Measurements from ENCODE around the gene C6orf120.

Gene C6orf120

DNA sequence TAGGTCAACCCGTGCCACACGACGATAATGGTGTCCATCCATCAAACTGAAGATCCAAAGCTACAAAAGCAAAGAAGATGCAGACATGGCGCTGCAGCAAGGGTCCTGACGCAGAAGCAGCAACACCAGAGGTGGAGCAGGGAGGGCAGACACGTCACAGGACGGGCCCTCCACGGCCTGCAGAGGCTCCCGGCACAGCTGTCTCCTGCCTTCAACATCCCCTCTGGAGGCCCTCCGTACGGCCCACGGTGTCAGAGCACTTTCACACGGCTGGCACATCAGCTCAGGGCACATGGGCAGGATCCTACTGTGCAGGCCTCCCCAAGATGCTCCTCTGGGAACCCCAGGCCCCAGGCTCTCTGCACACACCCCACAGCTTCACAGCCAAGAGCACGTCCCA lies 37.7 kb upstream of the C6orf120 start:
- Histone ChIP-seq H3K4me3 (ENCODE audit: low read depth in 1 of 2, low read length in 2 of 2) (no peak overlapping the region), H3K9ac (ENCODE audit: low read length) (no peak overlapping the region), H3K27ac (ENCODE audit: low read depth, low read length) (no peak overlapping the region), H3K9me3 (ENCODE audit: low read length) (no peaks in the 10 kb centered on the region), H3K4me1 (ENCODE audit: insufficient read depth, low read length) (no peaks in the 10 kb centered on the region), H3K27me3 (ENCODE audit: control insufficient read depth in 1 of 2, insufficient read depth in 2 of 2, low read length in 2 of 2) (no peaks in the 10 kb centered on the region), H3K36me3 (ENCODE audit: insufficient read depth, low read length) (peaks cover 41% of the 10 kb centered on the region)

DNA sequence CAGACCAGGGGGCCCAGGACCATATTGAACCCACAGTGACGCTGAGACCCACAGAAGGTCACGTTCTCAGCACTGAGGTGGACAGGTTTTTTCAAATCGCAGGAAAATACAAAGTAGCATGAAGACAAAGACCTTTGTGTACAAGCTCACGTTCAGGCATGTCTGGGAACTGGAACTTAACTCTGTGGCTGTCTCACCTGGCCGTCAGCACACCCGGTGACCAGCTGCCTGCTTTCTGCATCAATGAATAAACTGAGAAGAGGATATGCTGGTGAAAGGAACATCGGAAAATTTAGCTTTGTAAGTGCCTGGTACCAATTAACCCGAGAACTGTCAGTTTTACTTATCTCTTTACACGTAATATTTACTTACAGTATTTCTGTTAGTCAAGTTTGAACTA lies 36.6 kb upstream of the C6orf120 start:
- Histone ChIP-seq H3K9me3 (ENCODE audit: low read length) (no peaks in the 10 kb centered on the region), H3K36me3 (ENCODE audit: insufficient read depth, low read length) (peaks cover 41% of the 10 kb centered on the region), H3K9ac (ENCODE audit: low read length) (no peak overlapping the region), H3K27ac (ENCODE audit: low read depth, low read length) (no peak overlapping the region), H3K4me1 (ENCODE audit: insufficient read depth, low read length) (no peaks in the 10 kb centered on the region), H3K27me3 (ENCODE audit: control insufficient read depth in 1 of 2, insufficient read depth in 2 of 2, low read length in 2 of 2) (no peaks in the 10 kb centered on the region), H3K4me3 (ENCODE audit: low read depth in 1 of 2, low read length in 2 of 2) (no peak overlapping the region)

DNA sequence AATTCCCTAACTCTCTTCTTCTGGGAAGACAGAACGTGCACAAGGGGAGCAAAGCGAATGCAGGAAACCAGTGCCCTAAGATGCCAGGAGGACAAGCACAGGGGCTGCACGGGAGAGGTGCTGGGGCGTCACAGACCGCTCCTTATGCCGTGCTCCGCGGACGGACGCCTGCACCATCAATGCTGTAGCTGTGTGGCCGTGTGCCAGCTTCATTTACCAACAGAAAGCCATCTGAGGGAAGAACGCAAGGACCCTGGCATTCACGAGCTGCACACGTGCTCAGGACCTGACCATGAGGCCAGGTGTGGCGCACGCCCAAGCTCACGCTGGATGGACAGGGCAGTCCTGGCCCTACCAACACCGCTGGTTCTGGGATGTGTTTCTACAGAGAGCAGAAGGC lies 35.5 kb upstream of the C6orf120 start:
- no peak overlapping the region for H3K9ac ChIP-seq (ENCODE audit: low read length)
- no peak overlapping the region for H3K27ac ChIP-seq (ENCODE audit: low read depth, low read length)
- no peaks in the 10 kb centered on the region for H3K27me3 ChIP-seq (ENCODE audit: control insufficient read depth in 1 of 2, insufficient read depth in 2 of 2, low read length in 2 of 2)
- H3K4me3 ChIP-seq (ENCODE audit: low read depth in 1 of 2, low read length in 2 of 2) = no peak overlapping the region
- H3K36me3 ChIP-seq (ENCODE audit: insufficient read depth, low read length) = peaks cover 38% of the 10 kb centered on the region
- no peaks in the 10 kb centered on the region for H3K4me1 ChIP-seq (ENCODE audit: insufficient read depth, low read length)
- no peaks in the 10 kb centered on the region for H3K9me3 ChIP-seq (ENCODE audit: low read length)

DNA sequence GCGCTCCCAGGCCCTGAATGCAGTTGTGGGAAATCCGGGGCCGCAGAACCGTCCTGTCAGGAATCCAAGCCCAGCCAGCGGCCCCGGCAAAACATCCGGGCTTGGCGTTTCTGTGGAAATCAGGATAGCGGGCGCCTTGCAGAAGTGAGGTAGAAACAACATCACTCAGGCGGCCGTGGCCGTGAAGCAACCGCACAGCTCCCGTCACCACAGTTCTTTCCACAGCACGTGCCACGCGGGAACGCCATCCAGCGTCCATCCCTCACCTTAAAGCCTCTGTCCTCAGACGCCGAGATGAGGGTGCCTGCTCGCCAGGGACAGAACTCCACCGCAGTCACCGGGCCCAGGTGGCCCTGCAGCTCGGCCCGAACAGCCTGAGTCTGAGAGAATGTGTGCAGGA lies 34.2 kb upstream of the C6orf120 start:
- Histone ChIP-seq H3K27me3 (ENCODE audit: control insufficient read depth in 1 of 2, insufficient read depth in 2 of 2, low read length in 2 of 2) (no peaks in the 10 kb centered on the region), H3K9me3 (ENCODE audit: low read length) (no peaks in the 10 kb centered on the region), H3K27ac (ENCODE audit: low read depth, low read length) (no peak overlapping the region), H3K4me3 (ENCODE audit: low read depth in 1 of 2, low read length in 2 of 2) (no peak overlapping the region), H3K4me1 (ENCODE audit: insufficient read depth, low read length) (no peaks in the 10 kb centered on the region), H3K9ac (ENCODE audit: low read length) (no peak overlapping the region), H3K36me3 (ENCODE audit: insufficient read depth, low read length) (peaks cover 34% of the 10 kb centered on the region)

DNA sequence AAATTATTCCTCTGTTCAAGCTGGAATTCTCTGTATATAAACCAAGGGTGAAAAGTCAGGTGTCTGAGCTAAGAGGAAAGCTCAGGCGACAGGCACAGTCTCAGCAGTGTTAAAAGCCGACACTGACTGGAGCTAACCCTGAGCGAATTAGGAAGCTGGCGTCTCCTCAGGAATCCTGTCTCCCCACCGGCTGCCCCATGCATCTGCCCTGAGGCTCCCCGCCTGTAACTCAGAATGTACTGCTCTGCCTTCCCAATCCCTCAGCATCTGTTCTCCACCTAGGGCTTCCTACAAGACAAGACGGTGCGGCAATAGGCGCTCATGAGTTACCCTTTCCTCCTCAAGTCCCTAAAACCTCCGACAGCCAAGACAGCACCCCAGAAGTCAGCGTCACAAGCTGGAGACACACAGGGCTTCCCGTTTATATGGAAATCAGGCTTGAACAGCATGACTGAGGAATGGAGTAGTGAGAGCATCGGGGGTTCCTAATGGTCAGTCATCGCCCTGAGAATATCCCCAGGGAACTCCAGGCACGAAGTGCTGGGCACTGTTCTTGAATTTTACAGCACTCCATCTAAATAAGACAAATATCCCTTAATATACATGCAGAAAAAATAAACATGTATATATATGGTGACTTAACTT lies 33.6 kb upstream of the C6orf120 start:
- no peaks in the 10 kb centered on the region for H3K27me3 ChIP-seq (ENCODE audit: control insufficient read depth in 1 of 2, insufficient read depth in 2 of 2, low read length in 2 of 2)
- no peaks in the 10 kb centered on the region for H3K9me3 ChIP-seq (ENCODE audit: low read length)
- no peaks in the 10 kb centered on the region for H3K4me1 ChIP-seq (ENCODE audit: insufficient read depth, low read length)
- no peak overlapping the region for H3K27ac ChIP-seq (ENCODE audit: low read depth, low read length)
- H3K36me3 ChIP-seq (ENCODE audit: insufficient read depth, low read length) = peaks cover 34% of the 10 kb centered on the region
- no peak overlapping the region for H3K9ac ChIP-seq (ENCODE audit: low read length)
- no peak overlapping the region for H3K4me3 ChIP-seq (ENCODE audit: low read depth in 1 of 2, low read length in 2 of 2)

DNA sequence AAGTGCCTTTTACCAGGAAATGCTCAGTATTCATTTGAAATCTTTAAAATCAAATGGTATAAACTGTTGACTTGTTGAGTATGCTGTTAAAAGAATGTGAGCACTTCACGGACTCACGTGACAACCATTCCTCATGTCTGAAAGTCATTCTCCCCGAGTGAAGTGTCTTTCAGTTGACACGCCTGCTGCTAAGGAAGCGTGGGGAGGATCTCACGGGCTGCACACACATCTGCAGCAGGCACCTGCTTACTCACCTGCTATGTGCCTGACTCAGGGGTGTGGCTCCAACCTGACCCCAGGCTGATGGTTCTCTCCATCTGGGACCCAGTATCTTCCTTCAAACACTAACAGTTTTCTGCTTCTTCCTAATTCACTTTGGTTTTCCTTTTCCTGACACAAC lies 32.8 kb upstream of the C6orf120 start:
- no peaks in the 10 kb centered on the region for H3K27me3 ChIP-seq (ENCODE audit: control insufficient read depth in 1 of 2, insufficient read depth in 2 of 2, low read length in 2 of 2)
- H3K36me3 ChIP-seq (ENCODE audit: insufficient read depth, low read length) = peaks cover 26% of the 10 kb centered on the region
- no peaks in the 10 kb centered on the region for H3K9me3 ChIP-seq (ENCODE audit: low read length)
- H3K9ac ChIP-seq (ENCODE audit: low read length) = no peak overlapping the region
- no peak overlapping the region for H3K27ac ChIP-seq (ENCODE audit: low read depth, low read length)
- no peak overlapping the region for H3K4me3 ChIP-seq (ENCODE audit: low read depth in 1 of 2, low read length in 2 of 2)
- H3K4me1 ChIP-seq (ENCODE audit: insufficient read depth, low read length) = no peaks in the 10 kb centered on the region

DNA sequence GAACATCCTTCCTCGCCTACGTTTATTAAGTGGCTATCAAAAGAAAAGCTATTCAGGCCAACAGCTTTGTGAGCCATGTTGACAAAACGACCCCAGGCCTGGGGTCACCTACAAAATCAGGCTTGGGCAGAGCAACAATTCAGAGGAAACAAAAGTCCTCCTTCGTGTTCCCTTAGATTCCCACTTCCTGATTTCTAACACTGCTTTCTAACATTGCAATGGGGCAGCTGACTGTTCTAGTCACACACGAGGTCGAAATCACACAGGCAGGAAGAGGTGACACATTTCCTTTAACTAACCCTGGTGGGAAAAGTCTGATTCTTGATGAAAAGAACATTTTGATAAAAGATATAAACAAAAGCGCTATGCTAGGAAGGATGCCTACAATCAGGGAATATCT lies 32.0 kb upstream of the C6orf120 start:
- no peaks in the 10 kb centered on the region for H3K9me3 ChIP-seq (ENCODE audit: low read length)
- H3K27ac ChIP-seq (ENCODE audit: low read depth, low read length) = no peak overlapping the region
- H3K27me3 ChIP-seq (ENCODE audit: control insufficient read depth in 1 of 2, insufficient read depth in 2 of 2, low read length in 2 of 2) = no peaks in the 10 kb centered on the region
- no peak overlapping the region for H3K4me3 ChIP-seq (ENCODE audit: low read depth in 1 of 2, low read length in 2 of 2)
- H3K9ac ChIP-seq (ENCODE audit: low read length) = no peak overlapping the region
- H3K4me1 ChIP-seq (ENCODE audit: insufficient read depth, low read length) = no peaks in the 10 kb centered on the region
- H3K36me3 ChIP-seq (ENCODE audit: insufficient read depth, low read length) = peaks cover 20% of the 10 kb centered on the region

DNA sequence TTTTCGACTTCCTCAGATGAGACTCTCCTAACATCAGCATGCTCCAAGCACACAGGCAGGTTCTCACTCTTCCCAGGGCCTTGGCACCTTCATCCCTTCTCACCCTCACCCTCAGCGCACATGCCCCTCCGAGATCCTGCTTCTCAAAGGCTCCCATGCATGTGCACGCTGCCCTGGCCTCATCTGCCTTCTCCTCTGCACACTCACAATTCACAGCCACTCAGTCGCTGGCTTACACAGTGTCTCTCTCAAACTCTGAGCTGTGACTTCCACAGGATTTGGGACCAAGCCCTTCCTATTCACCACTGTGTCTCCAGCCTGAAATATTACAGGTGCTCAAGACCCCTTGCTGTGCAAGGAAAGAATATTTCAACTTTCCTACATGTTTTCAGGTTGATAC lies 30.4 kb upstream of the C6orf120 start:
- Histone ChIP-seq H3K9me3 (ENCODE audit: low read length) (no peaks in the 10 kb centered on the region), H3K27ac (ENCODE audit: low read depth, low read length) (no peak overlapping the region), H3K27me3 (ENCODE audit: control insufficient read depth in 1 of 2, insufficient read depth in 2 of 2, low read length in 2 of 2) (no peaks in the 10 kb centered on the region), H3K9ac (ENCODE audit: low read length) (no peak overlapping the region), H3K36me3 (ENCODE audit: insufficient read depth, low read length) (peaks cover 11% of the 10 kb centered on the region), H3K4me1 (ENCODE audit: insufficient read depth, low read length) (no peaks in the 10 kb centered on the region), H3K4me3 (ENCODE audit: low read depth in 1 of 2, low read length in 2 of 2) (no peak overlapping the region)

DNA sequence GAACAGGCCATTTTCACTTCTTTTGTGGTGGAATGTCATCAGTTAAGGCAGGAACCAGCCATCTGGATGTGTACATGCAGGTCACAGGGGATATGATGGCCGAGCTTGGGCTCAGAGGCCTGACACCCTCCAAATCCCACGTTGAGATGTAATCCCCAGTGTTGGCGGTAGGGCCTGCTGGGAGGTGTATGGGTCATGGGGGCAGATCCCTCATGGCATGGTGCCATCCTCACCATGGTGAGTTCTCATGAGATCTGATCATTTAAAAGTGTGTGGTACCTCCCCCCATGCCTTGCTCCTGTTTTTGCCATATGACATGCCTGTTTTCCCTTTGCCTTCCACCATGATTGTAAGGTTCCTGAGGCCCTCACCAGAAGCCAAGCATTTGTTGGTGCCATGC lies 26.9 kb upstream of the C6orf120 start:
- Histone ChIP-seq H3K36me3 (ENCODE audit: insufficient read depth, low read length) (peaks cover 7% of the 10 kb centered on the region), H3K27me3 (ENCODE audit: control insufficient read depth in 1 of 2, insufficient read depth in 2 of 2, low read length in 2 of 2) (no peaks in the 10 kb centered on the region), H3K9ac (ENCODE audit: low read length) (no peak overlapping the region), H3K4me1 (ENCODE audit: insufficient read depth, low read length) (no peaks in the 10 kb centered on the region), H3K9me3 (ENCODE audit: low read length) (no peaks in the 10 kb centered on the region), H3K4me3 (ENCODE audit: low read depth in 1 of 2, low read length in 2 of 2) (no peak overlapping the region), H3K27ac (ENCODE audit: low read depth, low read length) (no peak overlapping the region)

DNA sequence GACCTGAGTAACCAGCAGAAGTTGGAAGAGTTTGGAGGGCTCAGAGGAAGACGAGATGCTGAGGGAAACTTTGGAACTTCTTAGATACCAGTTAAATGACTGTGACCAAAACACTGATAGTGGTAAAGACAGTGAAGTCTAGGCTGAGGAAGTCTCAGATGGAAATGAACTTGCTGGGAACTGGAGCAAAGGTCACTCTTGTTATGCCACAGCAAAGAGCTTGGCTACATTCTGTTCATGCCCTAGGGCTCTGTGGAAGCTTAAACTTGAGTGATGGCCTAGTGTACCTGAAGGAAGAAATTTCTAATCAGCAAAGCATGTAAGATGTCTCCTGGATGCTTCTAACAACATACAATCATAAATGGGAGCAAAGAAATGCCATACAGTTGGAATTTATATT lies 24.8 kb upstream of the C6orf120 start:
- H3K27ac ChIP-seq (ENCODE audit: low read depth, low read length) = no peak overlapping the region
- H3K27me3 ChIP-seq (ENCODE audit: control insufficient read depth in 1 of 2, insufficient read depth in 2 of 2, low read length in 2 of 2) = no peaks in the 10 kb centered on the region
- H3K4me1 ChIP-seq (ENCODE audit: insufficient read depth, low read length) = no peaks in the 10 kb centered on the region
- no peak overlapping the region for H3K4me3 ChIP-seq (ENCODE audit: low read depth in 1 of 2, low read length in 2 of 2)
- H3K9ac ChIP-seq (ENCODE audit: low read length) = no peak overlapping the region
- no peaks in the 10 kb centered on the region for H3K9me3 ChIP-seq (ENCODE audit: low read length)
- H3K36me3 ChIP-seq (ENCODE audit: insufficient read depth, low read length) = peaks cover 12% of the 10 kb centered on the region

DNA sequence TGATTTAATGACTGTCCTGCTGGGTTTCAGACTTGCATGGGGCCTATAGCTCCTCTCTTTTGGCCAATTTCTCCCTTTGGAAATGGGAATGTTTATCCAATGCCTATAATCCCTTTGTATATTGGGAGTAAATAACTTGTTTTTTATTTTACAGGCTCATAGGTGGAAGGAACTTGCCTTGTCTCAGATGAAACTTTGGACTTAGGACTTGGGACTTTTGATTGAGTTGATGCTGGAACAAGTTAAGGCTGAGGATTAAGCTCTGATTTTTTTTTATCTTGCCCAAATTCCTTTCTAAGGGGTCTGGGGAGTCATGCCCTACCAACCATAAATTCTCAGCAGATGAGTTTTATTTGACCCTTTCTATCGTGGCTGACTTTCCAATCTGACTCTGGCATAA lies 23.6 kb upstream of the C6orf120 start:
- no peak overlapping the region for H3K4me3 ChIP-seq (ENCODE audit: low read depth in 1 of 2, low read length in 2 of 2)
- peaks cover 5% of the 10 kb centered on the region for H3K36me3 ChIP-seq (ENCODE audit: insufficient read depth, low read length)
- no peak overlapping the region for H3K9ac ChIP-seq (ENCODE audit: low read length)
- H3K27ac ChIP-seq (ENCODE audit: low read depth, low read length) = no peak overlapping the region
- H3K4me1 ChIP-seq (ENCODE audit: insufficient read depth, low read length) = no peaks in the 10 kb centered on the region
- H3K27me3 ChIP-seq (ENCODE audit: control insufficient read depth in 1 of 2, insufficient read depth in 2 of 2, low read length in 2 of 2) = no peaks in the 10 kb centered on the region
- no peaks in the 10 kb centered on the region for H3K9me3 ChIP-seq (ENCODE audit: low read length)

DNA sequence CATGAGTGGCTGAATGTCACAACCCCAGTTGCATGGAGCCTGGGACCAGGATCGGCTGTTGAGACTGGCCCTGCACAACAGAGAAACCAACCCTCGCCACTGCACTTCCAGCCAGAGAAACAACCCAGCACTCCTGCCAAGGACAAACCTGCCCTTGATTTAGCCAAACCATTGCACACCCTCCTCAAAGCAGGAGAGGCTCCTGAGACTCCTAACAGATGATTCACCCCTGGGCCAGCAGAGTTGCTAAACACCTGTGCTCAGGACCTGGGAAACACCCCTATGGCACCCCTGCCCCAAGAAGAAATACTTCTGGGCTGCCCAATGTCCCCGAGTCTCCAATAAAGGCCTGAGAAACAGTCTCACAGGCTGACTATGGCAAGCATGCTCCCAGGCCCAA lies 17.9 kb upstream of the C6orf120 start:
- Histone ChIP-seq H3K9ac (ENCODE audit: low read length) (no peak overlapping the region), H3K36me3 (ENCODE audit: insufficient read depth, low read length) (peaks cover 14% of the 10 kb centered on the region), H3K9me3 (ENCODE audit: low read length) (no peaks in the 10 kb centered on the region), H3K27me3 (ENCODE audit: control insufficient read depth in 1 of 2, insufficient read depth in 2 of 2, low read length in 2 of 2) (no peaks in the 10 kb centered on the region), H3K27ac (ENCODE audit: low read depth, low read length) (no peak overlapping the region), H3K4me3 (ENCODE audit: low read depth in 1 of 2, low read length in 2 of 2) (no peak overlapping the region), H3K4me1 (ENCODE audit: insufficient read depth, low read length) (no peaks in the 10 kb centered on the region)

All from muscle layer of colon (tissue), 2 donors.